Neuron (in vitro differentiated cells): ENCODE measurements around the gene GNB1L.

ENCODE experiments used
- H2AFZ ChIP-seq: one replicate; pipeline ENCODE4 v1.6.1; 2013; ENCODE audit warnings: low read depth, mild to moderate bottlenecking, inconsistent platforms, low read length, moderate library complexity
- H3K27me3 ChIP-seq: one replicate; pipeline ENCODE4 v1.6.1; 2013; ENCODE audit warnings: low read length; ENCODE audit not compliant: insufficient read depth
- H3K36me3 ChIP-seq: one replicate; pipeline ENCODE4 v1.6.1; 2013; ENCODE audit warnings: low read length; ENCODE audit not compliant: insufficient read depth
- H3K4me1 ChIP-seq: one replicate; pipeline ENCODE4 v1.6.1; 2013; ENCODE audit warnings: low read length; ENCODE audit not compliant: insufficient read depth
- H3K4me3 ChIP-seq: 2 replicates; pipeline ENCODE4 v1.5.1; 2013; ENCODE audit warnings: mild to moderate bottlenecking, low read length, moderate library complexity
- H3K9me3 ChIP-seq: one replicate; pipeline ENCODE4 v1.6.1; 2013; ENCODE audit warnings: low read length

The GNB1L gene

DNA sequence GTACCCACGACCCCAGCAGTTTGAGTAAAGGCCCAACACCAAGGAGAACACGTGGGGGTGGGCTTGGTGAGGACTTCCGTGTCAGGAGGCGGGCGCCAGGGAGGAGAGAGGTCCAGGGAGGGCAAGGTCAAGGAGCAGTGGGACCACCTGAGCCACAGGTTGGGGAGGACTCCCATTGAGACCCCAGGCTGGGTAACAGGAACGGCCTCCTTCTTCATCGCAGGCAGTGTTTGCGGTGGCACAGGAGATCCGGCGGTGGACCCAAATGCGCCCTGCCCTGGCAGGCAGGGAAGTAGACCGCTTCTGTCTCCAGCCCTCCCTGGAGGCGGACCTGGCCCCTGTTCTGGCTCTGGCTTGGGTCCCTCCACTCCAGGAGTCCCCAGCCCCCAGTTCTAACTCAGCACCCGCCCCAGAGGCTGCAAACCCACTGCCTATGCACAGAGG, 100.0 kb downstream of the GNB1L start:
- Histone ChIP-seq H3K4me1 (peaks cover 5% of the 10 kb centered on the region), H2AFZ (no peak overlapping the region), H3K4me3 (no peak overlapping the region), H3K27me3 (peaks cover 94% of the 10 kb centered on the region), H3K9me3 (no peaks in the 10 kb centered on the region), H3K36me3 (no peaks in the 10 kb centered on the region)

DNA sequence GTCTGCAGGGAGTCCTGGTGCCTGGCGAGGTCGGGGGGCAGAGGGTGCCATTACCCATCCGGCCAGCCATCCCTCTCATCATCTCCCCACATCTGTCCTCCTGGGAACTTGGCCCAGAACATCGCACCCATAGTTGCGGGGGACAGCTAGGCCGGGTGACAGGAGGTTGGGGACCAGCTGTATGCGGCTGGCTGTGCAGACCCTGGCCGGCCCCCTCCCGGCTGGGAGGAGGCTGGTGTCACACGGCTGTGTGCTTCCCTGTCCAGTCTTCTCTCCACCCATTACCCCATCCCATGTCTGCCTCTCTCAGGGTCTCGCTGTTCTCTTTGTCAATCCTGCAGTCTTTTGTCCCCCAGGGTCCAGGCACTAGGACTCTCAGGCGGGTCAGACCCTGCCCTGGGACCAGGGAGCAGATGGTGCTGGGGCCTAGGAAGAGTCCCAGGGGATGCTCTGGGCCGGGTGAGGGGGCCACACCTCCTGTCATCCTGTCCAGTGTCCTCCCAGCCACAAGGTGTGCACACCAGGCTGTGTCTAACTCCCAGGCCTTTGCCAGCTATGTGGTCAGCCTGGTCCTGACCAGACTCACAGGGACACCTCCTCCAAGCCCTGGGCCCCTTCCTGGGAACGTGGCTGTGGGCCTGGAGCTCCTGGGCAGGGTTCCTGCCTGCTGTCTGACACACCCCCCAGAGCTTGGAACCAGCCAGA, 100.5 kb downstream of the GNB1L start:
- H2AFZ ChIP-seq = no peak overlapping the region
- H3K9me3 ChIP-seq = no peaks in the 10 kb centered on the region
- H3K4me1 ChIP-seq = peaks cover 5% of the 10 kb centered on the region
- peaks cover 93% of the 10 kb centered on the region for H3K27me3 ChIP-seq
- H3K4me3 ChIP-seq = no peak overlapping the region
- no peaks in the 10 kb centered on the region for H3K36me3 ChIP-seq

DNA sequence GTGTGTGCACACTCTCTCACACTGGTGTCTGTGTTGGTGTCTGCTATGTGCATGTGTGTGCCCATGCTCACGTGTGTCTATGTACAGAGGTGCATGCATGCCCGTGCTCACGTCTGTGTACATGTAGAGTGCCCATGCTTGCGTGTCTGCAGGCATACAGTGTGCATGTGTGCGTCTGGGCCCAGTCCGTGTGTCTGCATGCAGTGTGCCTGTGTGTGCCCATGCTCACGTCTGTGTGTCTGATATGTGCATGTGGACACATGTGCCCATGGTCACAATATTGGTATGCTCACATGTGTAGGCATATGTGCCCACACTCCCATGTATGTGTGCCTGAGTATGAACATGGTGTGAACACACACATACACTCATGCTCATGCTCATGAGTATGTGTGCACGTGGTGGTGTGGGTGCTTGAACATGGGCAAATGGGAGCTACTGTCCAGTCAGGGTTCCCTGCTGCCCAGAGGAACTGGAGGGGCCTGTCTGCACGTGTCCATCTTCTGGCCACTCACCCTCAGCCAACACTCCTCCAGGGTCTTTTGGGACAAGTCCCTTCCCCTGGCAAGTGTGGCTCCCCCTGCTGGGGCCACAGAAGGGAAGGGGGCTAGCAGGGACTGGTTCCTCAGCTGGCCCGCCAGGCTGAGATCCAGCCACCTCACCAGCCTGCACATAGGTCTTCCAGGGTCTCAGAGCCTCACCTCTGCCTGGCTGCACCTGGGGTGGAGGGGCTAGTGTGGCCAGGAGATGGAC, 101.4 kb downstream of the GNB1L start:
- H3K4me3 ChIP-seq = no peak overlapping the region
- H3K9me3 ChIP-seq = no peaks in the 10 kb centered on the region
- no peak overlapping the region for H2AFZ ChIP-seq
- no peaks in the 10 kb centered on the region for H3K36me3 ChIP-seq
- H3K4me1 ChIP-seq = peaks cover 5% of the 10 kb centered on the region
- H3K27me3 ChIP-seq = peaks cover 93% of the 10 kb centered on the region

DNA sequence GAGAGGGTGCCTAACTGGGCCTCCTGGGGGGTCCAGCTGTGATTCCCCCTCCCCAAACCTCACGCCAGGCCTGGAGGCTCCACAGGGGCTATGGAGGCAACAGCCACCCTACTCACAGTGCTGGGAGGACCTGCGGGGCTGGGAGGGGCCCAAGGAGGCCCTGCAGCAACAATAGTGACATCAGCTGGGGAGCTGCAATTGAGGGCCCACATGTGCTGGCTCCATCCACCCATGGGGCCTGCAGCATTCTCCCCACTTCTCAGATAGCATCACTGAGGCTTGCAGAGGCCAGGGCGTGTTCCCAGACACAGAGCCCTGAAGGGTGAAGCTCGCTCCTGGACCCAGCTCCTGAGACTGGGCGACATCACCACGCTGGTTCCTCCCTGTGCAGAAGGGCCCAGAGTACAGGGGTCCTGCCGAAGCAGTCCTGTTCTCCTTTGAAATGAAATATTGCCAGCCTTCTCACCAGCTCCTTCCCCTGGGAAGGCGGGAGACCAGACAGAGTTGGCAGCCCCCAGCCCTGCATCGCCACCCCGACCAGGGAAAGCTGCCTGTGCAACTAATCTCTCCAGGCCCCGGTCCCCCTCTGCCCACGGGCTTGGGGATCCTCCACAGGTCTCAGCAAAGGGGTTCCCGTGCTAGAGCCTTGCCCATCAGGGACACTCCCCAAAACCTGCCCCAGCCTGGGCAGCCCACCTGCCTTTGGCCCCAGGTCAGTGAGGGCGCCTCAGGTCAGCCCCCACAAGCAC, 103.0 kb downstream of the GNB1L start:
- H3K36me3 ChIP-seq = no peaks in the 10 kb centered on the region
- no peak overlapping the region for H3K4me3 ChIP-seq
- no peaks in the 10 kb centered on the region for H3K9me3 ChIP-seq
- peaks cover 5% of the 10 kb centered on the region for H3K4me1 ChIP-seq
- H2AFZ ChIP-seq = no peak overlapping the region
- peaks cover 90% of the 10 kb centered on the region for H3K27me3 ChIP-seq

DNA sequence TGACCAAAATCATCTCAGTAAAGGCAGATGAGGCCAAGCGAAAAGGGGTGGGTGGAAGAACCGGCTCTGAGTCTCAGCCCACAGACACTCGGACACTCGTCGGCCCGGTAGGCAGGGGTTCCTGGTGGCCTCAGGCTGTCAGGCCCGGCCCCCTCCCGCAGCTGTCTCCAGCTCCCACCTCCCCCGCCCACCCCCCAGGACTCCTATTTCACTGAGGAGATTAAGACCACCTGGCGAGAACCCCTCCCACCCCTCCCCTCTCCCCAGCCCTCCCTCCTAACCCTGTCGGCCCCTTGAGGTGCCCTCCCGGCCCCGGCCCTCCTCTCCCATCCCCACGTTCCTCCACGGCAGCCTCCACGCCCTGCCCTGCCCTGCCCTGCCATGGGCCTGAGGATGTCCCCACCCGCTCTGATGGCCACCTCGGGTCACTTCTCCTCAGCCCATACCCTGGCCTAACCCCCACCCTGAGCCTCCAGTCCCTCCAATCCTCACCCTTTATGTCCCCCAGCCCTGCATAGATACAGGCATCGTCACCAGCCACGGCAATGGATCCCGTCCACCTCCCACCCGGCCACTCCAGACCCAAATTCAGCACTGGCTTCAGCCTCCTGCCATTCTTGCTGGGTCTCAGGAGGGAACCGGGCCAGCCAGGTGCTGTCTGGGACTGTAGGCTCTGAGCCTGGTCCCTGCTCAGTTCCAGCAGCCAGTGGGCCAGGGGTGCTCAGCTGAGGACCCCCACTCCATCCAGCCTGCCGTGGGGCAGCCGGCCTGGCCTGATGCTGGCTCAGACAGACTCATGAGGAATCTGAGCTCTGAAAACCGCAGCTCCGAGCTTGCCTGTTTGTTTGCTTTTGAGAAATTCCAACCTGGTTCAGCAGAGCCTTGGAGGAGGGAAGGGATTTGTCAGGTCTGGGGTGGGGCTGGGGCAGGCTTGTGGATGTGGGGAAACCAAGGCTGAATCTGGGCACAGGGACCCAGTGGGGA, 103.9 kb downstream of the GNB1L start:
- H3K27me3 ChIP-seq = peaks cover 89% of the 10 kb centered on the region
- no peaks in the 10 kb centered on the region for H3K36me3 ChIP-seq
- peaks cover 5% of the 10 kb centered on the region for H3K4me1 ChIP-seq
- H3K4me3 ChIP-seq = no peak overlapping the region
- no peak overlapping the region for H2AFZ ChIP-seq
- no peaks in the 10 kb centered on the region for H3K9me3 ChIP-seq

DNA sequence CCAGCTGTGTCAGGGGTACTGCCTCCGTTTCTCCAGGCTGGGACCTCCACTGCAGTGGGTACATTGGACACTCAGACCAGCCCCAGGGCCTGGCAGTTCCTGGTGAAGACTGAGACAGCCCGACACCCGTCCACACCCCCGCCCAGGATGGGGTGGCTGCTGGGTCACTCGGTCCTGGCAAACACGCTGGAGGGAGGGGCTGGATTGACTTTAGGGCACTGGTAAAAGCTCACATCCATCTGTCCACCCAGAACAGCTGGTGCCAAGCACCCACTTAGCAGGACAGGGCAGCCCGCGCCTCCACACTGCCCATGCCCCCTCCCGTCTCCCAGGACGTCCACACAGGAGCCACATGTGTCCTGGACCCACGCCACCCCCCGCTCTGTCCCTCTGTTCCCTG, 104.8 kb downstream of the GNB1L start:
- no peak overlapping the region for H3K4me3 ChIP-seq

DNA sequence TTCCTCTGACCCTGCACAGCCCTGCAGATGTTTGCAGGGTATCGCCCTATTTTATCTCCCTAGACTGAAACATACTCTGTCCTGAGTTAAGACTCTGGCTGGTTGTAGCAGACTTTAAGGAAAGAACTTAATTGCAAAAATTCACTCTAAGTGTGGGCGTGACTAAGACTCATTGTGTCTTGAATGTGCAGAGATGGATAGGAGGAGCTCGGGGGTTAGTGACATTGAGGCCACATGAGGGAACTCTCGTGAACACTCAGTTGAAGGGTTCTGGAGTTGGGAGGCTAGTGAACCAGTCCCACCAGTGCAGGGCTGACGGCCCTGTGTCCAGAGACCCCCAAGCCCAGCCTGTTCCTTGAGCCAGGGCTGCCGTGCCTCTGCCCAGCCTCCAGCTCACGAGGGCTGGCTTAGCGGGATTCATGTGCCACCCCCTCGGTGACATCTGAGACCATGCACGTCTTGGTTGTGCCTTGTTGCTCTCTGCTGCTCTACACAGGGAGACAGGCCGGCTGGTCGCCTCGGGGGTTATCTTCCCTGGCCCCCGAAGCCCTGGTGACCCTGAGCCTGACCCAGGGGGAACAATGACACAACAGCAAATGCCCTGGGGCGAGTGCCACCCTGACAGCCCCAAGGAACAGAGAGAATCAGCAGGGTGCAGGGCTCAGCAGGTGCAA, 105.5 kb downstream of the GNB1L start:
- H3K27me3 ChIP-seq = peaks cover 78% of the 10 kb centered on the region
- H3K4me1 ChIP-seq = no peaks in the 10 kb centered on the region
- no peak overlapping the region for H2AFZ ChIP-seq
- no peaks in the 10 kb centered on the region for H3K36me3 ChIP-seq
- H3K9me3 ChIP-seq = no peaks in the 10 kb centered on the region
- no peak overlapping the region for H3K4me3 ChIP-seq

More for the DNA sequence above, 104.8 kb downstream of the GNB1L start:
- H3K4me1 ChIP-seq = no peaks in the 10 kb centered on the region
- H3K27me3 ChIP-seq = peaks cover 81% of the 10 kb centered on the region
- H3K9me3 ChIP-seq = no peaks in the 10 kb centered on the region
- H3K36me3 ChIP-seq = no peaks in the 10 kb centered on the region
- no peak overlapping the region for H2AFZ ChIP-seq

DNA sequence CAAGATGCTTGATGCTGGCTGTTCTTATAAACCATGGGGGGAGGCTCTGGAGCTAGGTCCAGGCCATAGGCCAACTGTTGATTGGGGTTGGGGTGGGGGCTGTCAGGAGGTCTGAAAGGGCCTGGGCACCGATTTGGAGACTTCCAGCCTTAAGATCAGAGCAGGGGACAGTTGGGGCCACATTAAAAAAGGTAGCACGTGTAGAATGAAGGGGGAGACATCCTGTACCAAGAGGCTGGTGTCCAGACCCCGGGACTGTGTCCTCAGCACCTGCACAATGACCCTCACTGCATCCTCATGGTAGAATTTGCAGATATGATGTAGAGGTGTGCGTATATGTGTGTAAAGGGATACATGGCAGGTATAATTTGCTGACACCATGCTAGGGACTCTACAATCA, 106.5 kb downstream of the GNB1L start:
- H3K9me3 ChIP-seq = no peaks in the 10 kb centered on the region
- H3K27me3 ChIP-seq = peaks cover 68% of the 10 kb centered on the region
- H3K36me3 ChIP-seq = no peaks in the 10 kb centered on the region
- H3K4me3 ChIP-seq = no peak overlapping the region
- no peaks in the 10 kb centered on the region for H3K4me1 ChIP-seq
- H2AFZ ChIP-seq = no peak overlapping the region

DNA sequence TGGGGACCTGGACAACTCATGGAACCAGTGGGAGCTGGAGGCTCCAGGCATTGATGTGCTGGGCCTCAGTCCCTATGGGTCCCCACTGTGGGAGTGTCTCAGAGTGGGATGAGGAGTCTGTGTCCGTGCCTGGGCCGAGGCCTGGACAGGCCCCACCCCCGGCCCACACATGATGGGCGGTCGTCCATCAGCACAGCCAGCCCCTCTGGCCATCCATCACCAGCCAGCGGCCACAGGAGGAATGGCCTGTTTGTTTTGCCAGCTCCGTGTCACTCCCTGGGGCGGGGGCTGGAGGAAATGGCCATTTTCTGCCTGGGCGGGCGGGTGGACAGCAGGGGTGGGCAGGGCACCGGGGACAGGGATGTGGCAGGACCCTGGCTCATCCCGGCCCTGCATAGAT, 107.1 kb downstream of the GNB1L start:
- Histone ChIP-seq H3K36me3 (no peaks in the 10 kb centered on the region), H3K9me3 (no peaks in the 10 kb centered on the region), H3K27me3 (peaks cover 63% of the 10 kb centered on the region), H3K4me1 (no peaks in the 10 kb centered on the region), H3K4me3 (no peak overlapping the region), H2AFZ (no peak overlapping the region)

DNA sequence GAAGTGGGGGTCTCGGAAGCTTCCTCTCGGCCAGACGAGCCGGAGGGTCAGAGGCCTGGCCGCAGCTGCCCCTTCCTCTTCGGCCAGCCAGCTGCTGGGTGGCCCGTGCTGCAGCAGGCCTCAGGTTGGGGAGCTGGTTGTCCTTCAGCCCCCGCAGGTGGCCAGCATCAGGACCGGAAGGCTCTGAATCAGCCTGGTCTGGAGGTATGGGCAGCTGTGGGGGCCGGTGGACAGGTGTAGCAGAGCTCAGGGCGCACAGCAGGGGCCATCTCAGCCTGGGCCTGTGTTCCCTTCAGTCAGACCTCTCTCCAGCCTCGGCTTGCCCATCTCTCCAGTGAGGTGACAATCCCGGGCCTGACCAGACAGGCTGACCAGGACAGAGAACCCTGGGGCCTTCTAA, 107.9 kb downstream of the GNB1L start:
- Histone ChIP-seq H2AFZ (no peak overlapping the region), H3K9me3 (no peaks in the 10 kb centered on the region), H3K27me3 (peaks cover 63% of the 10 kb centered on the region), H3K4me1 (no peaks in the 10 kb centered on the region), H3K36me3 (no peaks in the 10 kb centered on the region), H3K4me3 (no peak overlapping the region)

DNA sequence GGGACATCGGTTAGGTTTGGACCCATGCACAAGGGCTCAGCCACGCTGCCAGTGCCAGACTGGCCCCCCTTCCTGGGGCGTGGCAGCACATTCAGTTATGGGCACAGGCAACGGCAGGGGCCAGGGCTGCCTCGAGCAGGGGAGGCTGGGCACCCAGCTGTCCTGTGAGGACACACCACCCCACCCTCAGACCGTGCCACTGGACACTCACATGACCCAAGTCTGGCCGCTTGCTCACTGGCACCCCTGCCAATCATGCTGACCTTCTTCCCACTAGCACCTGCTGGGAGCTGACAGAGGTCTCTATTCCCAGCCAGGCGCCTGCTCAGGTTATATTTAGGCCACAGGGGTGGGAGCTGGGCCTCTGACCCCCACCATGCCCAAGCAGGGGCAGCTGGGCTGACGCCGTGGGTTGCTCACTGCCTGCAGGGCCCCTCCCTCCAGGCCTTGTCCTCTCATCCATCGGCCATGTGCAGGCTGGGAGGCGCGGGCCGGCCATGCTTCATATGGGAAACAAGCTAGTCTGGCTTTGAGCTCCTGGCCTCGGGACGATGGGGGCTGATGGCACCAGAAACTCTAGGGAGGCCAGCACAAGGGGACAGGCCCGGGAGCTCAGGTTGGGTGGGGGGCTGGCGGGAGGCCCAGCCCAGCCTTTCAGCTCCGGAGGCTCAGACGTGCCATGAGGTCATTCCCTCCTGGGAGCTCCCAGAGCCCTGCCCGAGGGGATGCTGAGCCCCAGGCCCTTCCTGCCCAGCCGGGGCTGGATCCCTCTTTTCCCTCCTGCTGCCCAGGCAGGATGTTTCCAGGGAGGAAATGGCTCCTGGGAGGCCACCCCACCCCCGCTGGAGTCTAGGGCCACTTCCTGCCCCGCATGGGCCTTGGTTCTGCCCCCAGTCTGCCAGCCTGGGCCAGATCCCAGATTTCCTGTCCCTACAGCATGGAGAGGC, 109.2 kb downstream of the GNB1L start:
- no peaks in the 10 kb centered on the region for H3K9me3 ChIP-seq
- peaks cover 61% of the 10 kb centered on the region for H3K27me3 ChIP-seq
- H3K4me1 ChIP-seq = no peaks in the 10 kb centered on the region
- H2AFZ ChIP-seq = no peak overlapping the region
- no peaks in the 10 kb centered on the region for H3K36me3 ChIP-seq
- no peak overlapping the region for H3K4me3 ChIP-seq
